GM10248 (cell line): ENCODE measurements around the gene MARS1.
"Not testable (repeated sequence)": the region's sequence is repeated elsewhere in the genome, so short reads cannot be mapped to it uniquely, and the experiment has no call there.

Source experiments
- CTCF ChIA-PET: fragments of 300-600 bp; sonication (Branson Sonifier 250); formaldehyde crosslinking; extraction: SDS; loops from one replicate; lab custom pipeline; 2021; ENCODE audit warnings: antibody characterized with exemption; lab: Yijun Ruan, JAX
- POLR2A ChIA-PET: fragments of 350-650 bp; sonication (Branson Sonifier 250); formaldehyde crosslinking; extraction: SDS; loops from one replicate; lab custom pipeline; 2020; ENCODE audit warnings: antibody characterized with exemption; lab: Yijun Ruan, JAX
- DNase-seq: peaks from one replicate; pipeline ENCODE4 v3.0.0; 2012; ENCODE audit errors: extremely low spot score
- CTCF ChIP-seq: IDR thresholded peaks from 2 replicates; pipeline ENCODE4 v1.5.1; 2012; ENCODE audit warnings: mild to moderate bottlenecking, low read depth; ENCODE audit errors: extremely low read depth, missing control alignments, control extremely low read depth

Gene MARS1

GRCh38 chr12:57553343-57554202, 65.7 kb downstream of the MARS1 start:
- TF ChIP-seq CTCF: no peak
- no peak for DNase-seq
- ChIA-PET POLR2A (no interaction called here), CTCF (interaction anchor here (1.1 to 4.1 kb wide), 3 partner anchors 27 to 79 kb away, joined by 3 to 27 read pairs (median 4); partner anchors contain the start of gene B4GALNT1)

GRCh38 chr12:57554453-57554852, 66.6 kb downstream of the MARS1 start:
- no peak for DNase-seq
- no peak for TF ChIP-seq CTCF
- CTCF ChIA-PET: interaction anchor here (4.1 kb wide), 1 partner anchor 29 kb away, joined by 27 read pairs; no protein-coding TSS in a partner anchor
- POLR2A ChIA-PET: no interaction called here

GRCh38 chr12:57554897-57555296, 67.0 kb downstream of the MARS1 start:
- ChIA-PET CTCF (interaction anchor here (4.1 kb wide), 1 partner anchor 28 kb away, joined by 27 read pairs; no protein-coding TSS in a partner anchor), POLR2A (no interaction called here)
- no peak for TF ChIP-seq CTCF
- DNase-seq: no peak

- POLR2A ChIA-PET: no interaction called here
- TF ChIP-seq CTCF: no peak
- CTCF ChIA-PET: interaction anchor here (1.0 to 1.9 kb wide), 2 partner anchors 24 to 34 kb away, joined by 3 to 4 read pairs; no protein-coding TSS in a partner anchor
- no peak for DNase-seq
These were observed 71.0 kb downstream of the MARS1 start for GRCh38 chr12:57558864-57559263.

- no peak for DNase-seq
- ChIA-PET POLR2A (no interaction called here), CTCF (interaction anchor here (0.9 to 2.3 kb wide), 3 partner anchors 23 to 60 kb away, joined by 3 to 9 read pairs (median 4); no protein-coding TSS in a partner anchor)
- no peak for TF ChIP-seq CTCF
These were observed 72.6 kb downstream of the MARS1 start for GRCh38 chr12:57560516-57560915.

GRCh38 chr12:57561117-57561516, 73.2 kb downstream of the MARS1 start:
- CTCF ChIA-PET: interaction anchor here (0.9 to 2.3 kb wide), 3 partner anchors 10 to 59 kb away, joined by 3 to 9 read pairs (median 4); no protein-coding TSS in a partner anchor
- POLR2A ChIA-PET, DNase-seq: not testable (repeated sequence)

GRCh38 chr12:57563358-57563757, 75.5 kb downstream of the MARS1 start:
- CTCF ChIA-PET: interaction anchor here (12.9 kb wide), 1 partner anchor 20 kb away, joined by 134 read pairs; no protein-coding TSS in a partner anchor
- POLR2A ChIA-PET: no interaction called here

More at GRCh38 chr12:57563358-57563757, 75.5 kb downstream of the MARS1 start:
- no peak for TF ChIP-seq CTCF
- DNase-seq: no peak
